ENCODE measurements around the gene PTPRT.

The PTPRT gene

GRCh38 chr20:43155366-43156100 lies 34.2 kb downstream of the PTPRT start:
- Histone ChIP-seq H3K4me3 (ENCODE audit: low read depth in 1 of 2, low read length in 2 of 2) (no peak overlapping the region), H3K9ac (ENCODE audit: low read depth, low read length) (no peak overlapping the region), H3K4me1 (ENCODE audit: insufficient read depth, low read length) (no peaks in the 10 kb centered on the region), H3K79me2 (ENCODE audit: insufficient read depth, low read length) (no peaks in the 10 kb centered on the region), H3K9me3 (ENCODE audit: insufficient read depth, low read length, severe bottlenecking) (no peaks in the 10 kb centered on the region), H3K27ac (ENCODE audit: low read length) (no peak overlapping the region), H4K20me1 (ENCODE audit: insufficient read depth, low read length) (no peaks in the 10 kb centered on the region), H3K4me2 (ENCODE audit: insufficient read depth, low read length) (no peak overlapping the region), H2AFZ (ENCODE audit: low read depth, low read length) (no peak overlapping the region), H3K27me3 (ENCODE audit: insufficient read depth, low read length, poor library complexity) (peaks cover 3% of the 10 kb centered on the region), H3K36me3 (ENCODE audit: insufficient read depth, low read length) (no peaks in the 10 kb centered on the region)
- no peak for TF ChIP-seq CTCF (IDR thresholded peaks at IDR 0.05; ENCODE audit: borderline replicate concordance, extremely low read depth, low read length, poor library complexity, severe bottlenecking)
- no peak for TF ChIP-seq EZH2 (IDR thresholded peaks at IDR 0.05; ENCODE audit: borderline replicate concordance, low read depth, low read length, severe bottlenecking)
- no peak for DNase-seq
- no peak for ATAC-seq (ENCODE audit: insufficient read depth, low read depth)

- Histone ChIP-seq H3K36me3 (ENCODE audit: insufficient read depth, low read length) (no peaks in the 10 kb centered on the region), H4K20me1 (ENCODE audit: insufficient read depth, low read length) (no peaks in the 10 kb centered on the region), H3K9ac (ENCODE audit: low read depth, low read length) (no peak overlapping the region), H3K27ac (ENCODE audit: low read length) (no peak overlapping the region), H3K4me1 (ENCODE audit: insufficient read depth, low read length) (no peaks in the 10 kb centered on the region), H3K4me3 (ENCODE audit: low read depth in 1 of 2, low read length in 2 of 2) (no peak overlapping the region), H3K79me2 (ENCODE audit: insufficient read depth, low read length) (no peaks in the 10 kb centered on the region), H3K27me3 (ENCODE audit: insufficient read depth, low read length, poor library complexity) (no peaks in the 10 kb centered on the region), H3K9me3 (ENCODE audit: insufficient read depth, low read length, severe bottlenecking) (no peaks in the 10 kb centered on the region), H3K4me2 (ENCODE audit: insufficient read depth, low read length) (no peak overlapping the region), H2AFZ (ENCODE audit: low read depth, low read length) (no peak overlapping the region)
- ATAC-seq (ENCODE audit: insufficient read depth, low read depth), result no peak
- no peak for TF ChIP-seq CTCF (IDR thresholded peaks at IDR 0.05; ENCODE audit: borderline replicate concordance, extremely low read depth, low read length, poor library complexity, severe bottlenecking)
- no peak for TF ChIP-seq EZH2 (IDR thresholded peaks at IDR 0.05; ENCODE audit: borderline replicate concordance, low read depth, low read length, severe bottlenecking)
- DNase-seq, result no peak
These were observed 37.8 kb downstream of the PTPRT start for GRCh38 chr20:43151901-43152300.

- no peaks in the 10 kb centered on the region for H4K20me1 ChIP-seq (ENCODE audit: insufficient read depth, low read length)
- TF ChIP-seq CTCF (IDR thresholded peaks at IDR 0.05; ENCODE audit: borderline replicate concordance, extremely low read depth, low read length, poor library complexity, severe bottlenecking) (no peak), EZH2 (IDR thresholded peaks at IDR 0.05; ENCODE audit: borderline replicate concordance, low read depth, low read length, severe bottlenecking) (no peak)
- ATAC-seq (ENCODE audit: insufficient read depth, low read depth) (no peak), DNase-seq (no peak)
- no peak overlapping the region for H3K4me2 ChIP-seq (ENCODE audit: insufficient read depth, low read length)
- no peak overlapping the region for H2AFZ ChIP-seq (ENCODE audit: low read depth, low read length)
- no peaks in the 10 kb centered on the region for H3K27me3 ChIP-seq (ENCODE audit: insufficient read depth, low read length, poor library complexity)
- no peaks in the 10 kb centered on the region for H3K79me2 ChIP-seq (ENCODE audit: insufficient read depth, low read length)
- no peak overlapping the region for H3K27ac ChIP-seq (ENCODE audit: low read length)
- H3K4me3 ChIP-seq (ENCODE audit: low read depth in 1 of 2, low read length in 2 of 2), result no peak overlapping the region
- H3K4me1 ChIP-seq (ENCODE audit: insufficient read depth, low read length), result no peaks in the 10 kb centered on the region
- H3K9ac ChIP-seq (ENCODE audit: low read depth, low read length), result no peak overlapping the region
- no peaks in the 10 kb centered on the region for H3K9me3 ChIP-seq (ENCODE audit: insufficient read depth, low read length, severe bottlenecking)
- H3K36me3 ChIP-seq (ENCODE audit: insufficient read depth, low read length), result no peaks in the 10 kb centered on the region
These were observed 38.5 kb downstream of the PTPRT start for GRCh38 chr20:43151256-43151655.
